PC-9 (cell line): ENCODE measurements around the gene NTN4. TPM values are rescaled to one million over a fixed set of nuclear protein-coding genes. Genes with fewer than 3 reads are reported as not detected.
A peak's percentile ranks its signal among the peaks of the same experiment; 100 is the strongest.

Source experiments
- BruUV-seq: library from RNA; stranded (reverse); fragments of 400-500 nt; replicated peaks from 2 replicates; lab custom pipeline; 2021; lab: Mats Ljungman, UMichigan
- CTCF ChIA-PET: fragments of 300-600 bp; sonication (Branson Sonifier 250); formaldehyde crosslinking; loops from one replicate; lab custom pipeline; 2022; ENCODE audit warnings: antibody characterized with exemption; lab: Charles Lee
- POLR2A ChIA-PET: fragments of 300-600 bp; sonication (Branson Sonifier 250); formaldehyde crosslinking; loops from one replicate; lab custom pipeline; 2022; ENCODE audit warnings: antibody characterized with exemption; ENCODE audit not compliant: unreplicated experiment; lab: Charles Lee
- DNase-seq, 2 experiments: peaks; one replicate each; pipeline versions ENCODE4 v3.0.0 to v3.0.0-alpha.2; 2015 to 2022; ENCODE audit warnings: mixed read lengths in 1 of 2
- H2AFZ ChIP-seq: fragments of 200-600 bp; sonication (generic); 2 replicates; pipeline ENCODE4 v1.8.1; 2017; ENCODE audit warnings: antibody characterized with exemption
- H3F3A ChIP-seq: fragments of 200-600 bp; sonication (generic); 2 replicates; pipeline ENCODE4 v1.8.1; 2017; ENCODE audit warnings: antibody characterized with exemption, mild to moderate bottlenecking, low read depth; ENCODE audit not compliant: insufficient read depth
- H3K27ac ChIP-seq: fragments of 200-600 bp; sonication (generic); 2 replicates; pipeline ENCODE4 v1.6.1; 2016; ENCODE audit warnings: mixed run types
- H3K27me3 ChIP-seq: fragments of 200-600 bp; sonication (generic); 2 replicates; pipeline ENCODE4 v1.6.1; 2016; ENCODE audit warnings: low read depth, mixed run types; ENCODE audit not compliant: insufficient read depth
- H3K36me3 ChIP-seq: fragments of 200-600 bp; sonication (generic); 2 replicates; pipeline ENCODE4 v1.6.1; 2016; ENCODE audit warnings: low read depth, mixed run types
- H3K4me1 ChIP-seq: fragments of 200-600 bp; sonication (generic); replicated peaks from 2 replicates; pipeline ENCODE4 v1.6.1; 2016; ENCODE audit warnings: mixed run types; ENCODE audit not compliant: insufficient read depth
- H3K4me2 ChIP-seq: fragments of 200-600 bp; sonication (generic); 2 replicates; pipeline ENCODE4 v1.6.1; 2017; ENCODE audit warnings: mixed run types
- H3K4me3 ChIP-seq: fragments of 200-600 bp; sonication (generic); 2 replicates; pipeline ENCODE4 v1.6.1; 2016; ENCODE audit warnings: mixed run types
- H3K79me2 ChIP-seq: fragments of 200-600 bp; sonication (generic); 2 replicates; pipeline ENCODE4 v1.6.1; 2017; ENCODE audit warnings: low read depth, mixed run types
- H3K9me2 ChIP-seq: fragments of 200-600 bp; sonication (generic); 2 replicates; pipeline ENCODE4 v1.8.1; 2017; ENCODE audit warnings: mild to moderate bottlenecking; ENCODE audit not compliant: insufficient read depth
- H3K9me3 ChIP-seq: fragments of 200-600 bp; sonication (generic); 2 replicates; pipeline ENCODE4 v1.8.1; 2016; ENCODE audit warnings: low read depth; ENCODE audit not compliant: insufficient read depth
- H4K20me1 ChIP-seq: fragments of 200-600 bp; sonication (generic); 2 replicates; pipeline ENCODE4 v1.8.1; 2017; ENCODE audit not compliant: insufficient read depth
- CTCF ChIP-seq: fragments of 200-600 bp; sonication (generic); conservative IDR thresholded peaks from 2 replicates; pipeline ENCODE4 v1.6.1; 2017; ENCODE audit warnings: mixed run types, antibody characterized with exemption, mild to moderate bottlenecking, moderate library complexity
- EZH2 ChIP-seq: fragments of 200-600 bp; sonication (generic); IDR thresholded peaks from 2 replicates; pipeline ENCODE4 v1.8.0; 2017; ENCODE audit warnings: antibody characterized with exemption, low read depth
- intact Hi-C: fragments of 100-400 bp; cut with micrococcal nuclease; formaldehyde crosslinking; loops from one replicate; pipeline ENCODE4 v1.10.0; 2022; ENCODE audit not compliant: unreplicated experiment
- total RNA-seq: library from RNA; stranded (reverse); gene quantifications from 2 replicates; pipeline ENCODE4 v1.2.3, GENCODE V29; 2021

NTN4 gene
- total RNA-seq, 1 experiment from 2014 or later, result 41.5 TPM

DNA sequence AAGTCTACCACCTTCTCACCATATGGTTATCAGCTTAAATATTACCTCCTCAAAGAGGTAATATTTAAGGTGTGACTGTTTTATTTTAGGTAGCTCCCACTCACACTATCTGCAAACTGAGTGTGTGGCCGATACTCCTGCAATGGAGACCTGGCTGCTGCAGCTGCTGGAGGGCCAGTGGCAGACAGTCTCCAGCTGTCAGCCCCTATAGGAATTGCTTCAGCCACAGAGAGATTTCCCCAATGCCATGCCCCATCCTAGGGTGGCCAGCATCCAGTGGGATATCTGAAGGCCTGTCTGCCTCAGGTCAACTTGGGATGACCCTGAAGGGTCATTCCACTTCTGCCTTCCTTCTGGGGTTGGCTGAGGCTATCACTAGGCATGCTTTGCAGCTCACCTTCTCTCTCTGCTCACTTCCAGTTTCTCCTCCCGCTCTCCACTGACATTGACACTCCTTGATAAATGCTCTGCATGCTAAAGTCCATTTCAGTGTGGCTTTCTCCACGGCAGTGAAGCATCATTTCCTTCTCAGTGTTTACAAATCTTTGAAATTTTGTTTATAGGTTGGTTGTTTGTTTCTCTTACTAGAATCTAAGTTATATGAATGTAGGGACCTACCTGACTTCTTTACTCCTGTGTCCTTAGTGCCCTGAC is 149.1 kb downstream of the NTN4 start:
- H3K27me3 ChIP-seq, result no peaks in the 10 kb centered on the region
- no peak overlapping the region for H3K4me3 ChIP-seq
- peaks cover 14% of the 10 kb centered on the region for H3K4me1 ChIP-seq
- H4K20me1 ChIP-seq, result no peaks in the 10 kb centered on the region; the same call in 1 of the 2 replicates
- ChIA-PET POLR2A (interaction anchor here (0.6 kb wide), 1 partner anchor 13 kb away, joined by 5 read pairs; no protein-coding TSS in a partner anchor), CTCF (no interaction called here)
- H3K27ac ChIP-seq, result no peak overlapping the region
- H3K36me3 ChIP-seq, result no peaks in the 10 kb centered on the region
- no peaks in the 10 kb centered on the region for H3K79me2 ChIP-seq
- no peak overlapping the region for H3K4me2 ChIP-seq
- peaks cover under 1% of the 10 kb centered on the region; the same call in 1 of the 2 replicates for H3F3A ChIP-seq
- H2AFZ ChIP-seq, result no peak overlapping the region
- no peak for DNase-seq
- no TSS peak for BruUV-seq
- no peaks in the 10 kb centered on the region for H3K9me2 ChIP-seq
- TF ChIP-seq CTCF, result no peak
- no peak for TF ChIP-seq EZH2
- no peaks in the 10 kb centered on the region for H3K9me3 ChIP-seq
- intact Hi-C loops, result no loop called here

GRCh38 chr12:95640516-95640915 is 150.0 kb downstream of the NTN4 start:
- Histone ChIP-seq H3K4me2 (no peak overlapping the region), H3K27ac (no peak overlapping the region), H3K27me3 (no peaks in the 10 kb centered on the region), H3K79me2 (no peaks in the 10 kb centered on the region), H4K20me1 (no peaks in the 10 kb centered on the region; the same call in 1 of the 2 replicates), H3K36me3 (no peaks in the 10 kb centered on the region), H2AFZ (no peak overlapping the region), H3K9me3 (no peaks in the 10 kb centered on the region), H3K4me3 (no peak overlapping the region), H3K4me1 (peaks cover 16% of the 10 kb centered on the region), H3K9me2 (no peaks in the 10 kb centered on the region), H3F3A (0 out of 2 replicates have a peak, but pooled peaks cover 6% of the 10 kb centered on the region)
- BruUV-seq, result no TSS peak
- TF ChIP-seq EZH2, result no peak
- no peak for TF ChIP-seq CTCF
- ChIA-PET CTCF (interaction anchor here (0.5 to 0.6 kb wide), 2 partner anchors 208 to 861 kb away, joined by 3 to 9 read pairs; no protein-coding TSS in a partner anchor), POLR2A (no interaction called here)
- intact Hi-C loops, result no loop called here
- no peak for DNase-seq

- intact Hi-C loops, result no loop called here
- Histone ChIP-seq H3K36me3 (no peaks in the 10 kb centered on the region), H2AFZ (no peak overlapping the region), H3K4me2 (no peak overlapping the region), H3K9me3 (peaks cover 3% of the 10 kb centered on the region; the same call in 1 of the 2 replicates), H3F3A (peaks cover 23% of the 10 kb centered on the region; the same call in 1 of the 2 replicates), H3K79me2 (no peaks in the 10 kb centered on the region), H3K27me3 (no peaks in the 10 kb centered on the region), H3K9me2 (no peaks in the 10 kb centered on the region), H3K27ac (peak overlapping the region; percentile 73), H3K4me3 (no peak overlapping the region), H3K4me1 (peaks cover 42% of the 10 kb centered on the region), H4K20me1 (no peaks in the 10 kb centered on the region; the same call in 1 of the 2 replicates)
- BruUV-seq, result no TSS peak
- DNase-seq, result peak in 1 of 2 experiments; percentile 91
- POLR2A ChIA-PET, result interaction anchor here (0.6 kb wide), 1 partner anchor 161 kb away, joined by 5 read pairs; no protein-coding TSS in a partner anchor
- CTCF ChIA-PET, result no interaction called here
- no peak for TF ChIP-seq EZH2
- no peak for TF ChIP-seq CTCF
Measured at GRCh38 chr12:95637471-95638155, 153.0 kb downstream of the NTN4 start.
